Stimulated activated CD8-positive, alpha-beta memory T cell treated with anti-CD3 and anti-CD28 coated beads, Interleukin-7, amount 100 ng/mL, for 24 hours (primary cell): ENCODE results near the gene LINC01488.

ENCODE experiments used
- DNase-seq: peaks from one replicate; pipeline ENCODE4 v3.0.0-alpha.2; 2020; ENCODE audit warnings: low read depth

Gene LINC01488

DNA sequence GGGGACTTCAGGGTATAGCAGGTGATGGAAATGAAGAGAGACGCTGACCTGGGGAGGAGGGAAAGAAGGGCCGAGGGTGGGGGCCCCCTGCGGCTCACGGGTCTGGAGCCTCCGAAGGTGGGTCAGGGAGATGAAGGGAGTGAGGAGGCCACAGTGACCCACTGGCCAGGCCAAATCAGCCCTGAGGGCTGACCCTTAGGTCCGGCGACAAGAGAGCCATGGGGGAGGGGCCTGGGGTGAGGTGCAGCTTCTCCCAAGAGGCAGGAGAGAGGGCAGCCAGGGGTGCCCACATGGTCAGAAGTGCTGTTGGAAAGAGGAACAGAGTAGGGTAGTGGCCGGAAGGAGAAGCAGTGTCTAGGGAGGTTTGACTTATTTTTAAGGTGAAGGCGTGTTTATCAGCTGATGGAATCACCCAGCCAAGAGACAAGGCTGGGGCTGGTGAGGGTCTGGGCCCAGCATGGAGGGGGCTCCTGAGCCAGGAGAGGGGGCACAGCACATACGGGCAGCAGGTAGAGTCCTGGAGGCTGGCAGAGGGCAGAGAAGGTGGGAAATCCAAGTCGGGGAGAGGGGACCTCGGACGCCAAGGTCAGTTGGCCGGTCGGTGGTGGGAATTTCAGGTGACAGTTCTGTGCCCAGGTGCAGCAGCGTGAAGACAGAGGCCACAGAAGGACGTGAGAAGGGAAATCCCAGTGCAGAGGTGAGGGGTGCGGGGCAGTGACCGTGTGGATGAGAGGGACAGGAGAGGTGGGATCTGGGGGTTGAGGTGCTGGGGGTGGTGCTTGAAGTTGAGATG lies 49.0 kb downstream of the LINC01488 start:
- no peak for DNase-seq

DNA sequence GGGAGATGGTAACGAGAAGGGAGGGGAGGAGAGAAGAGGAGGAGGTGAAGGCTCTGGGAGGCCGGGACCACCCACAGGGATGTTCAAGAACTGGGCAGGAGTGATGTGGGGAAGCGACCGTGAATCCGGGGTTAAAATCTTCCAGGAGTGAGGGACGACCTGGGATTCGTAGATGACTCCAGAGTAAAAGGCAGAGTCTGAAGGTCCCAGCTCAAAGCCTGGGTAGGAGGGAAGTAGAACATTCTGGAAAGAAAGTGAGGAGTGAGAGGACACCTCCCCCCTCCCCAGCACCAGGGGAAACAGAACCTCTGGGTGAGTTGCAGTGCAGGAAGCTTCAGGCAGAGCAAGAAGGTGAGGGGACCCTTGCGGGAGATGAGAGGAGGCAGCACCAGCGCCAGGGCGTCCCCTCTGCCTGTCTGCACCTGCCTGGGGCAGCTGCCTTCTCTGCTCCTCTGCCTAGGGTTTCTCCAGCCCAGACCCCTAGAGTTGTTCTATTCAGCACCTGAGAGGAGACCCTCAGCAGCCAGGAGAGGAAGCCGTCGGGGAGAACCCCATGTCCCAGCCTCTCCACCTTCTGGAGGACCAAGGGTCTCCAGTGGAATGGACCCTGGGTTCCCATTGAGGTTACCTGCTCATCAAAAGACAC lies 49.7 kb downstream of the LINC01488 start:
- DNase-seq: no peak

DNA sequence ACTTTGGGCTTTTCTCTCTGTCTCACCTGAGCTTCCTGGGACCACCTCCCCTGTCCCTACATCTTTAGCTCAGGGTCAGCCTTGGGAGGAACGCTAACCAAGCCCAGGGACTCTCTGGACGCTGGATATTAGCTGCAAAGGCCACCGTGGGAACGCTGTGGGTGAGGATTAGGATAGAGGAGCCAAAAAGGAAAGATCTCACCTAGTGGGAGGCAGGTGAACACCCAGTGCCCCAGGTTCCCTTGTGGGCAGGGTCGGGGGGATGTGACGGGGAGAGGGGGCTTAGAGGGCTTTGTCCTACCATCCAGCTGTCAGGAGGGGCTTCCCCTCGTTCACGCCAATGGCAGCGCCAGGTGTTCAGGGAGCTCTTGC lies 50.2 kb downstream of the LINC01488 start:
- no peak for DNase-seq

DNA sequence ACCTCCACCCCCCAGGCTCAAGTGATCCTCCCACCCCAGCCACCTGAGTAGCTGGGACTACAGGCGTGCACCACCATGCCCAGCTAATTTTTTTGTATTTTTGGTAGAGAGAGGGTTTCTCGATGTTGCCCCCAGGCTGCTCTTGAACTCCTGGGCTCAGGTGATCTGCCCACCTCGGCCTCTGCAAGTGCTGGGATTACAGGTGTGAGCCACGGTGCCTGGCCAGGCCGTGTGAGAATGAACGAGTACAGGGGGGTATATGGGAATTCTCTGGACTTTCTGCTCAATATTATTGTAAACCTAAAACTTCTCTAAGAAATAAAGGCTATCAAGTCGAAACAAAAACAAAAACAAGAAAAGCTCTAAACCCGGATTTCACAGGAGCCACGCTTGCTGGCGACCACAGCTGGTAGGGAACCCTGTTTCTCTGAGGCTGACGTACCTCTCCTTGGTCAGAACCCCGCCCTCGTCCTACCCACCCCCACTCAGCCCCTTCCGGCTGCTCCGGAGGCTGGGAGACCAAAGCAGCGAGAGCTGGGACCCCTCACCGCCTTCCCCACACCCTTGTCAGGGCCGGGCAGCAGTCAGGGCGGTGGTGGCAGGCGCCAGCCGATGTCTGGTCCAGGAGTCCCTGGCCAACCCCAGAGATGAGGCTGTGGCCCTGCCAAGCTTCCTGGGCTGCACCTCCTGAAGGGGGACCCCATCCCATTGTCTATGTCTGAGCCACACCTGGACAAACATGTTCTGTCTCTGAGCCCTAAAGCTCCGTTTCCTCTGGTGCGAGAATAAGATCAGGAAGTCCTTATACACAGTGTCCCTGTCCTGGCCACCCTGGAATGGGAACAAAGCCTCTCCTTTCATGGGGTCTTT lies 52.1 kb downstream of the LINC01488 start:
- DNase-seq: no peak

DNA sequence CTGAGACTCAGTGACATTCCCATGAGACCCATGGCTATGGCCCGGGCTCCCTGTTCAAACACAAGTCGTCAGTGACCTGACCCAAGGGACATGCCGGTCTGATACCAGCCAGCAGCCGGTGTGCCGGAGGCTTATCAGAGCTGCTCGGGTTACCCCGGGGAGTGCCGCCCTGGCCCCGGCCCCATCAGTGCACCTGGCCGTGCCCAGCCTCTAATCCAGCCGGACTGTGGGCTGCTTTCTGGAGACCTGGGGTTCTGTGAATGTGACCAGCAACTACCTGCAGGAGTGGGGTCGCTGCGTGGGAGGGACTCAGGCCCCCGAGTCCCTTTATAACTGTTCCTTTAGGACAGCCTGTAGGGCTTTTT lies 52.7 kb downstream of the LINC01488 start:
- DNase-seq: no peak

DNA sequence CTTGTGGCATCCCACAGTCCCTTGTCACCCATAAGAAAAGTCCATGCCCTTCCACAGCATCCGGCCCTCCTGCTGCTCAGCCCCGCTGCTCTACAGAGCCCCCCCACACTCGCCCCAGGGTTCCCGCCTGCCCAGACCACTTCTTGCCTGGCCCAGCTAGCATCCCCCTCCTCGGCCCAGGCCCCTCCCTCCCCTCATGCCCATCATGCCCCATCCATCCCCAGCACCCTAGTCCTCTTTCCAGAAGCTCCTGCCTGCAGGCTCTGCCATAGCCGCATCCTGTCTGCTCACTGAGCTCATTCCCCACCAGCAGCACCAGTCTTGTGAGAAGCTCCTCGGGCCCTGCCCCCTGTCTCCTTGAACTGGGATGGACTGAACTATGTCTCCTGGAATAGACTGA lies 54.4 kb downstream of the LINC01488 start:
- no peak for DNase-seq

DNA sequence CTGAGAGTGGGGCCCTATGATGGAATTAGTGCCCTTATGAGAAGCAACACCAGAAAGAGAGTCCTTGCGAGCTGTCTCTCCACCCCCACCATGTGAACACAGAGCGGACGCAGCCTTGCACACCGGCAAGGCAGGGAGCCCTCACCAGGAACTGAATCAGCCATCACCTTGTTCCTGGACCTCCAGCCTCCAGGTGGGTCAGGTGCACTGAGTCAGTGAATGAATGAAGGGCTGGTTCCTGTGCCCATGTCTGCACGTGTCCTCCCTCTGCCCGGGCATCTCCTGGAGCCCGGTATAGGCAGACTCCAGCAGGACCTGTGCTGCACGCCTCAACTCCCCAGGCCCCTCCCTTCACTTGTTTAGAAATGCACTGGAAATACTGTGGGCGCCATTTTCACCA lies 54.9 kb downstream of the LINC01488 start:
- no peak for DNase-seq

DNA sequence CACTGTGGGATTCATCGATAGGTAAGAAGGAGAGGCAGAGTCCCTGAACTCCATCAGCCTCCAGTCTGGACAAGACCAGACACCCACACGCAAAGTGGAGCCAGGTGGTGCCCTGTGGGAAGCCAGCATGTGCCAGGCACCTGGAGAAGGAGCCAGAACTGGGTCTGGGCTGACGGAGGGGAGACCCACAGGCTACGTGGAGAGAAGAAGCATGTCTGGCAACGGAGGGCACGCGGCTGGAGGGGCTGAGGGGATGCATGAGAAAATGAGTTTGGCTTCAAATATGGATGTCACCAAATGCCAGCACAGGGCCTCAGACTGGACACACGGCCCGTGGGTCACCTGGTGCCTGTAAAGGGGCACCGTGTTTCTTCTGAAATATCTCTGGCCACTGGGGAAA lies 55.7 kb downstream of the LINC01488 start:
- no peak for DNase-seq

DNA sequence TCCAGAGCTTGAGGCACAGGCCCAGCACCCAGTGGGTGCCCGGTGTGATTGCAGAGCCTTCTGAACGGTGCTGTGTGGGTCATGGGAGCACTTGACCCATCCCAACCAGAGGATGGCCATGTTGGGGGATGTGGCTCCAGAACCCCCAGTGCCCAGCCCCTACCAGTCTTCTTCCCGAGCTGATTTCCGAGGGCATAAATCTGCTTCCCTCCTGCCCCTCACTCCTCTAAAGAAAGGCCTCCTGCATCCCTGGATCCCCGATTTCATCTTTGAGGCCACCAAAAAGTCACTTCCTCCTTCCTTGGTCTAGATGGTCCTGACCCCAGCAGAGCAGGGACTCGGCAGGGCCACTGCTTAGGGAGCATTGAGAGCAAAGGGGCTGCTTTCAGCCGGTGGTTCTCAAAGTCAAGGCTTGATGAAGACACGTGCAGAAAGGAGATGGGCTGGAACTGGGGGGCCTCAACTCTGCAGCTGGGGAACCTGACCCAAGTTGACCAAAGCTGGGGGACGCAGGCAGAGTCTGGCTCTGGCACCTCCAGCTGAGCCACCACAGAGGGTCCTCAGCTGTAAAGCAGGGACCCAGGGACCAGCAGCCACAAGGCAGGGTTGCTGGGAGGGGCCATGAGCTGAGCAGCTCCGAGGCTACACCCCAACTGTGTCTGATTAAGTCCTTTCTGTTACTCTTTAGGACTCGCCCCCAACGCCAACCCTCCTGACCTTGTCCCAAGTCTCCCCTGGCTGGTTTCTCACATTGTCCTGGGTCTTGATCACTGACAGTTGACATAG lies 56.6 kb downstream of the LINC01488 start:
- DNase-seq: no peak

DNA sequence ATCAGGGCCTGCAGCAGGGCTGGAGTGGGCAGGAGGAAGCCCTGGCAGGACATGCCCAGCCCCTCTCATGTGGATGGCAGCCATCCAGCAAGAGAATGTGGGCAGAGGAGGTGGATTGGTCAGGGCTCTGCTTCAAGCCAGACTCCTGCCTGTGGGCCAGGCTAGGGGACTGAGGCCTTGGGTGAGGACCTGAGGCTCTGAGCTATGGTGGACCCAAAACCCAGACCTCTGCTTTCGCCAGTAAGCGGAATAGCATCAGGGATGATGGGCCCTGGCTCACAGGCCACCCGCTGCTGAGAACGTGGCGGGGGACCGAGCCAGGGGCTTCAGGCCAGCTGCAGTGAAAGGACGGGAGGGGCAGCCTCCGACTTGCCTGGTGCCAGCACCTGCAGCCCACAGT lies 57.4 kb downstream of the LINC01488 start:
- DNase-seq: no peak

DNA sequence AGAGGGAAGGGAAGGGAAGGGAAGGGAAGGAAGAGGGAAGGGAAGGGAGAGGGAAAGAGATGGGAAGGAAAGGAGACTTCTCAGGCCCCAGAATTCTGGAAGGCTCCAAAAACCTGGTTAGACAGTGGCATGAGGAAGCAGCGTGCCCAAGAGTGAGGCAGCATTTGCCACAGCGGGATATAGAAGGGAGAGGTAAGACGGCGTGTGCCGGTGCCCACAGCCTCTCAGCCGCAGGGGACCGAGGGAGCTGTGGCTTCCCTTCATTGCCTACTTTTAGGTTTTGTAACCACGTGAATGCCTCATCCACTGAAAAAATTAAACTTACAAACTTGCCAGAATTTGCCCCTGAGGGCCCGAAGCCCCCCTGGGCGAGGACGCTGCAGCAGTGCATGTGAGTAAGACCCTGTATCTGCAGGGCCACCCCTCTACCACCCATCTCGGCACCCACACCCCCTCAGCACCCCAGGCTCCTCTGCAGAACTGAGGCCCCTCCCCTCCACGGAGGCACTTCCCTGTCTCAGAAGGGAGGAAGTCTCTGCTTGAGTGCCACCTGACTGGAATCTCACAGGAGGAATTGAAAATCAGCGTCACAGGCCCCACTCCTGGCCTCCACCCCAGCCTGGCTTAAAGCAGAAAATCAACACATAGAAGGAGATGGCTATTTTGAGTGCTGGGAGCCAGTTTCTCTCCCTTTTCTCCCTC lies 58.1 kb downstream of the LINC01488 start:
- DNase-seq: no peak

DNA sequence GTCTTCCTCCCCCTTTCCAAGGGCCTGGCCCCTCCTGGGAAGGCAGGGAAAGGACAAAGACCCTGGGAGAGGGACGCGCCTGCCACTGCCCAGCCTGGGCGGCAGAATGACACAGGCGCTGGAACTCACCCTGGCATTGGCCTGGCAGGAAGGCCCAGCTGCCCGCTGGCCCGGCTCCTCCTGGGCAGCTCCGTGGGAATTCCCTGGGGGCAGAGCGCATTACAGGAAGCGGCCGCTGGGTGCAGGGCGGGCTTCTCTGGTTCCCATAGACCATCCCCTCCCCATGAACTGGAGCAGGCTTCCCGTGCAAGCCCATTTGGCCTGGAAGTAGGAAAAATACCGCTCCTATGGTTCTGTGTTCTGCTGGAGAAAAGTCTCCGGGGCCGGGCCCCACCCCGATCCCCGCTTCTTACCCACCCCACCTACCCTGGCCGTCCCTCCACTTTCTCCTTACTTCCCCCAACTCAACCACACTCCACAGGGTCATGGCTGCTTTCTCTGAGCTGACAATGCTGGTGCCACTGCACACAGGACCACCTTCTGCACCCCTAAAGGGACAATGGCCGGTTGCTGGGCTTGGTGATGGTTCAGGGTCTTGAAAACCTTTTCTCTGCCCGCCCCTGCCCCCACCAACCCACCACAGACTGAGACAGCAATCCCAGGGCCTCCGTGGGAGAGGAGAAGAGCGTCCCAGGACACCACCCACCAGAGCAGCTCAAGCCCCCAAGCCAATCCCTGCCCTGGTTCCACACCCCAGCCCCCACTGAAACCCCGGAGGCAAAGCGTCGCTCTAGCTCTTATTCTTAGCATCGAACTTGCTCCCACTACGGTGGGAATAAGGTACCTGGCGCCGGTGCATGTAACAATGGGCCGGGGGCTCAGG lies 58.9 kb downstream of the LINC01488 start:
- DNase-seq: no peak

DNA sequence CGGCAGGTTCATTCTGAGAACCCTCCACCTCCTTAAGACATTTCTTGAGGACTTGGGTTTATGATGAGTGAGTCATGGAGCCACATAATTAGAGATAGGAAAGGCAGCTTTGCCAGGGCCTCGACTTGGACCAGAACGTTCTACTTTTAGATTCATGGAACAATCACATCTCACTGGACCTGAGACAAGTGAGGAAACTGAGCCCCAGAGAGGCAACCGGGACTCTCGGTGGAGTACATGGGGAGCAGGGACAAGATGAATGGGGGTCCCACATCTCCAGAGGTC lies 59.5 kb downstream of the LINC01488 start:
- DNase-seq: no peak

DNA sequence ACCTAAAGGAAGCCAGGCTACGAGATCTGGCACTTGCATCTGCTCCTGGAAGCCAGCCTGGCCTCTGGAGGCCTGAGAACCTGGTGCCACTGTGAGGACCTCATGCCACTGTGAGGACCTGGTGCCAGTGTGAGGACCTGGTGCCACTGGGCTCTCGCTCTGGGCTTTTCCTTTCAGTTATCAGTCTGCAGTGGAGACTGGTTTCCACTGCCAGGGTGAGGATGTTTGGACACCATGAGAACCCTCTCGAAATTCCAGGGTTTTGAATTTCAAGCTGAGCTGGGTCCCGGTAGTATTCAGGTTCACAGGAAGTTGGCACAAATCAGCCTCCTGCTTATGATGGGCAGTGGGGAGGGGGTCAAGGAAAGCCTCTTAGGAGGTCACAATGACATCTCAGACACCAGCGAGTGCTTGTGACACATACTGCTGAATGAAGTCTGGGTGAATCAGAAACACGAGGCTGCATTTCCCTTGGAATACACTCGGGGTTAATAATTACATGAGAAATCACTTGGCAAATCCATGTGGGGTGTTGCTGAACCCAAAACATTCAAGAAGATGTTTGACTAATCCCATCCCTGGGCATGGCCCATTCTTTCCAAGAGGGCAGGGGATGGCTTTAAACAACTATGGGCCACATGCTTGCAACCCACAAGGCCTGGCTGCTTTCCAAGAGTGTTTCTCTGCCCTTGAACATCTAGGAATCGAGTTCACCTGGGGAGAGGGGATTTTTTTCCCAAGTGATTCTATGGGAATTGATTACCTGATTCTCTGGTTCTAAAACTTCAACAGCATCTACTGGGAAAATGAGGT lies 60.2 kb downstream of the LINC01488 start:
- no peak for DNase-seq

DNA sequence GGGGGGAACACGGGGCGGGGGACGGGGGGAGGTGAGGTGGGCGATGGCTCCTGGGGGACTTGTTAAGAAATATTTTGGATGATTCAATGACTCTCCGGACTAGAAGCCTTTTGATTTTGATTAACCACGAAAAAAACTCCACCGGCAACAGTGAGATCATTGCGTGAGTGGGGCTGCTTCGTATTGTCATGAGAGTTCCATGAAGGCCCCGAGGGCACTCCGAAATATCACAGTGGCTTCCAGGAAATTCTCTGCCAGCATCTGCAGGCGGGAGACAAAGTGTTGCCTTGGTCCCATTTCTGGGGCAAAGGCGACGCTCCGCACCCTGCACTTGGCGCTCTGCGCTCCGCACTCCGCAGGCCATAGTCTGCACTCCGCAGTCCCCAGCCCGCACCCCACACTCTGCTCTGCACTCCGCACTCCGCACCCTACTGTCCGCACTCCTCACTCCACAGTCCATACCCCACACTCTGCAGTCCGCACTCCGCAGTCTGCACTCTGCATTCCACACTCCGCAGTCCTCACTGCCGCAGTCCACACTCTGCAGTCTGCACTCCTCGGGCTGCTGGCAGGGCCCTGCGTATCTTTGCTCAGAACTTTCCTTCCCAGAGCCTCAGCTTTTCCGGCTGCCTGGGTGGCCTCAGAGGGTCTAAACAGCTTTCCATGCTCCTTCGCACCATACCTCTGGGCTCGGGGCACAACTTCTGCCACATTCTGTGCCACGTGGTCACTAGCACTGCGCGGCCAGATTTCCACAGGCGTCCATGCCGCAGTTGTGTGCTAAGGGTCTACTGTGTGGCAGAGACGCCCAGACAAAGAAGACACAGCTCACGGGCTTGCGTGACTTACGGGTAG lies 61.1 kb downstream of the LINC01488 start:
- no peak for DNase-seq
